ENCODE measurements around the gene PDE4C. TPM values are rescaled to one million over a fixed set of nuclear protein-coding genes. Genes with fewer than 3 reads are reported as not detected.

Gene PDE4C
- total RNA-seq (2022; extraction: Qiagen RNA extraction; ENCODE audit: low read depth), result 0.22 to 0.47 TPM (median 0.38 TPM) in 5 replicates

GRCh38 chr19:18225702-18226468 lies at the start of gene PDE4C:
Gene PDE4C (minus strand): TSS chr19:18226438. CDS start chr19:18226415, 23 bp downstream.

GRCh38 chr19:18274219-18274780 lies 48.1 kb upstream of the PDE4C start, which contains the start of gene IQCN:
Gene IQCN (minus strand): TSS chr19:18274452. CDS start chr19:18269478, 4,974 bp downstream.

GRCh38 chr19:18203863-18204393 lies 22.3 kb downstream of the PDE4C start, which contains the start of gene RAB3A:
Gene RAB3A (minus strand): TSS chr19:18204042. CDS start chr19:18202740, 1,302 bp downstream.

GRCh38 chr19:18192673-18193387 lies 33.4 kb downstream of the PDE4C start, which contains the start of gene MPV17L2:
Gene MPV17L2 (plus strand): TSS chr19:18193218. CDS start chr19:18193282, 64 bp downstream.

Other genes with a start within 250 kb of the PDE4C start
- gene ARRDC2, start 218.3 kb downstream of the PDE4C start, total RNA-seq (2022; extraction: Qiagen RNA extraction; ENCODE audit: low read depth), result 30.2 to 40.9 TPM (median 37.0 TPM) in 5 replicates
- gene IL12RB1, start 139.5 kb downstream of the PDE4C start, total RNA-seq (2022; extraction: Qiagen RNA extraction; ENCODE audit: low read depth), result not detected in 5 replicates
- 1.6 to 2.0 TPM (median 1.9 TPM) in 5 replicates for gene MAST3, start 128.7 kb downstream of the PDE4C start, total RNA-seq (2022; extraction: Qiagen RNA extraction; ENCODE audit: low read depth)
- 2.1 to 13.4 TPM (median 10.4 TPM) in 5 replicates for gene PIK3R2, start 73.3 kb downstream of the PDE4C start, total RNA-seq (2022; extraction: Qiagen RNA extraction; ENCODE audit: low read depth)
- 10.5 to 19.6 TPM (median 14.6 TPM) in 5 replicates for gene IFI30, start 52.6 kb downstream of the PDE4C start, total RNA-seq (2022; extraction: Qiagen RNA extraction; ENCODE audit: low read depth)
- 10.0 to 12.6 TPM (median 11.2 TPM) in 5 replicates for gene MPV17L2, start 33.2 kb downstream of the PDE4C start, total RNA-seq (2022; extraction: Qiagen RNA extraction; ENCODE audit: low read depth)
- 0.55 to 1.1 TPM (median 0.61 TPM) in 5 replicates for gene RAB3A, start 22.4 kb downstream of the PDE4C start, total RNA-seq (2022; extraction: Qiagen RNA extraction; ENCODE audit: low read depth)
- 0.53 to 0.99 TPM (median 0.70 TPM) in 5 replicates for gene IQCN, start 48.0 kb upstream of the PDE4C start, total RNA-seq (2022; extraction: Qiagen RNA extraction; ENCODE audit: low read depth)
- 31.6 to 58.0 TPM (median 53.5 TPM) in 5 replicates for gene JUND, start 55.2 kb upstream of the PDE4C start, total RNA-seq (2022; extraction: Qiagen RNA extraction; ENCODE audit: low read depth)
- 212 to 250 TPM (median 232 TPM) in 5 replicates for gene LSM4, start 96.6 kb upstream of the PDE4C start, total RNA-seq (2022; extraction: Qiagen RNA extraction; ENCODE audit: low read depth)
- 1.8 to 3.6 TPM (median 2.7 TPM) in 5 replicates for gene PGPEP1, start 114.2 kb upstream of the PDE4C start, total RNA-seq (2022; extraction: Qiagen RNA extraction; ENCODE audit: low read depth)
- 20.9 to 43.1 TPM (median 31.3 TPM) in 5 replicates for gene GDF15, start 159.7 kb upstream of the PDE4C start, total RNA-seq (2022; extraction: Qiagen RNA extraction; ENCODE audit: low read depth)
- gene LRRC25, start 171.2 kb upstream of the PDE4C start, total RNA-seq (2022; extraction: Qiagen RNA extraction; ENCODE audit: low read depth), result not detected in 5 replicates
- 30.1 to 52.2 TPM (median 50.3 TPM) in 5 replicates for gene SSBP4, start 193.0 kb upstream of the PDE4C start, total RNA-seq (2022; extraction: Qiagen RNA extraction; ENCODE audit: low read depth)
- 30.3 to 46.1 TPM (median 41.6 TPM) in 5 replicates for gene ISYNA1, start 211.7 kb upstream of the PDE4C start, total RNA-seq (2022; extraction: Qiagen RNA extraction; ENCODE audit: low read depth)